Mesenchymal stem cell (in vitro differentiated cells and primary cell): ENCODE measurements around the gene TMEM127.
"Not testable (repeated sequence)": the region's sequence is repeated elsewhere in the genome, so short reads cannot be mapped to it uniquely, and the experiment has no call there.

Source experiments
- DNase-seq: peaks from one replicate; pipeline ENCODE4 v3.0.0-alpha.2; 2013
- H2AFZ ChIP-seq: one replicate; pipeline ENCODE4 v1.6.1; 2013; ENCODE audit warnings: low read depth, mild to moderate bottlenecking, control low read depth, inconsistent platforms, low read length, moderate library complexity
- H2AK5ac ChIP-seq: 2 replicates; pipeline ENCODE4 v1.6.1; 2013; ENCODE audit warnings: low read length, moderate library complexity, mild to moderate bottlenecking, inconsistent platforms; ENCODE audit not compliant: severe bottlenecking
- H2BK120ac ChIP-seq: one replicate; pipeline ENCODE4 v1.6.1; 2013; ENCODE audit warnings: low read depth, mild to moderate bottlenecking, inconsistent platforms, low read length, moderate library complexity
- H2BK12ac ChIP-seq, 2 experiments: one replicate each; pipeline ENCODE4 v1.6.1; 2013; ENCODE audit warnings: inconsistent platforms in 2 of 2, low read length in 2 of 2, mild to moderate bottlenecking in 2 of 2, moderate library complexity in 2 of 2, control low read depth in 1 of 2
- H2BK15ac ChIP-seq: one replicate; pipeline ENCODE4 v1.6.1; 2013; ENCODE audit warnings: mild to moderate bottlenecking, low read depth, inconsistent platforms; ENCODE audit not compliant: poor library complexity, severe bottlenecking
- H2BK5ac ChIP-seq: 2 replicates; pipeline ENCODE4 v1.6.1; 2013; ENCODE audit warnings: low read depth, mild to moderate bottlenecking, low read length, control low read depth, inconsistent platforms; ENCODE audit not compliant: poor library complexity, severe bottlenecking
- H3K14ac ChIP-seq, 2 experiments: one replicate each; pipeline ENCODE4 v1.6.1; 2013; ENCODE audit warnings: inconsistent platforms in 2 of 2, low read length in 2 of 2, control low read depth in 1 of 2, mild to moderate bottlenecking in 1 of 2, moderate library complexity in 1 of 2
- H3K18ac ChIP-seq, 2 experiments: one replicate each; pipeline ENCODE4 v1.6.1; 2013; ENCODE audit warnings: inconsistent platforms in 2 of 2, low read length in 2 of 2, control low read depth in 1 of 2, low read depth in 1 of 2, mild to moderate bottlenecking in 1 of 2
- H3K23ac ChIP-seq, 2 experiments: one replicate each; pipeline ENCODE4 v1.6.1; 2013; ENCODE audit warnings: inconsistent platforms in 2 of 2, low read length in 2 of 2, mild to moderate bottlenecking in 2 of 2, moderate library complexity in 2 of 2, control low read depth in 1 of 2
- H3K27ac ChIP-seq: 2 replicates; pipeline ENCODE4 v1.5.1; 2013; ENCODE audit warnings: mild to moderate bottlenecking, moderate library complexity, low read length, control low read depth, inconsistent platforms; ENCODE audit not compliant: poor library complexity, severe bottlenecking
- H3K27me3 ChIP-seq, 2 experiments: 2 replicates each; pipeline versions ENCODE4 v1.6.1 to v1.7.0; 2013; ENCODE audit warnings: low read length in 2 of 2, mild to moderate bottlenecking in 2 of 2, moderate library complexity in 2 of 2, control low read depth in 1 of 2, inconsistent platforms in 1 of 2; ENCODE audit not compliant: control insufficient read depth in 1 of 2, insufficient read depth in 1 of 2
- H3K36me3 ChIP-seq, 2 experiments: 2 replicates each; pipeline versions ENCODE4 v1.6.1 to v1.7.0; 2013; ENCODE audit warnings: low read length in 2 of 2, control low read depth in 1 of 2, inconsistent platforms in 1 of 2, low read depth in 1 of 2, mild to moderate bottlenecking in 1 of 2; ENCODE audit not compliant: insufficient read depth in 2 of 2, control insufficient read depth in 1 of 2
- H3K4ac ChIP-seq, 2 experiments: one replicate each; pipeline ENCODE4 v1.6.1; 2013; ENCODE audit warnings: inconsistent platforms in 2 of 2, low read length in 2 of 2, mild to moderate bottlenecking in 2 of 2, moderate library complexity in 2 of 2, control low read depth in 1 of 2, low read depth in 1 of 2
- H3K4me1 ChIP-seq: 2 replicates; pipeline ENCODE4 v1.6.1; 2013; ENCODE audit warnings: low read depth, low read length, control low read depth; ENCODE audit not compliant: control insufficient read depth, insufficient read depth
- H3K4me2 ChIP-seq: 2 replicates; pipeline ENCODE4 v1.6.1; 2013; ENCODE audit warnings: low read length, mild to moderate bottlenecking, inconsistent platforms; ENCODE audit not compliant: poor library complexity, severe bottlenecking
- H3K4me3 ChIP-seq, 2 experiments: 2 replicates each; pipeline versions ENCODE4 v1.5.1 to v1.7.0; 2013; ENCODE audit warnings: low read length in 2 of 2, mild to moderate bottlenecking in 2 of 2, control low read depth in 1 of 2, low read depth in 1 of 2; ENCODE audit not compliant: insufficient read depth in 1 of 2
- H3K79me1 ChIP-seq: replicated peaks from 2 replicates; pipeline ENCODE4 v1.6.1; 2013; ENCODE audit warnings: mild to moderate bottlenecking, control low read depth, low read length, inconsistent platforms; ENCODE audit not compliant: poor library complexity, severe bottlenecking
- H3K9ac ChIP-seq: 2 replicates; pipeline ENCODE4 v1.7.0; 2013; ENCODE audit warnings: mild to moderate bottlenecking, low read length, moderate library complexity
- H3K9me3 ChIP-seq: 2 replicates; pipeline ENCODE4 v1.7.0; 2013; ENCODE audit warnings: mild to moderate bottlenecking, low read length; ENCODE audit not compliant: control insufficient read depth
- H4K8ac ChIP-seq: one replicate; pipeline ENCODE4 v1.6.1; 2013; ENCODE audit warnings: inconsistent platforms, mild to moderate bottlenecking, low read length, moderate library complexity
- H4K91ac ChIP-seq: one replicate; pipeline ENCODE4 v1.6.1; 2013; ENCODE audit warnings: mild to moderate bottlenecking, low read length, inconsistent platforms
- WGBS: methylation state at CpG from one replicate; pipeline ENCODE4 v1.1.7; 2013; ENCODE audit warnings: mixed read lengths; 5-methylcytosine and 5-hydroxymethylcytosine counted together

Gene TMEM127

GRCh38 chr2:96258166-96259022 is 7.4 kb downstream of the TMEM127 start:
- Histone ChIP-seq H2BK12ac (no peak overlapping the region), H3K27me3 (no peaks in the 10 kb centered on the region), H3K9me3 (no peaks in the 10 kb centered on the region), H3K18ac (no peak overlapping the region), H4K91ac (no peak overlapping the region), H4K8ac (peak overlapping the region; percentile 47), H3K4me2 (no peak overlapping the region), H2BK120ac (no peak overlapping the region), H3K9ac (peak overlapping the region; percentile 57), H2BK5ac (no peak overlapping the region), H2BK15ac (peak overlapping the region; percentile 26), H3K23ac (peak overlapping the region in 1 of 2 experiments; percentile 2), H3K36me3 (peaks cover 35 to 53% of the 10 kb centered on the region in 2 experiments), H3K27ac (peak overlapping the region; percentile 8), H3K4me1 (peaks cover 31% of the 10 kb centered on the region), H2AFZ (no peak overlapping the region), H3K14ac (no peak overlapping the region), H2AK5ac (peak overlapping the region; percentile 94), H3K4ac (no peak overlapping the region), H3K79me1 (peaks cover 36% of the 10 kb centered on the region), H3K4me3 (no peak overlapping the region)
- DNase-seq = no peak
- 96% methylated on average over 7 of the region's 7 CpGs for WGBS

DNA sequence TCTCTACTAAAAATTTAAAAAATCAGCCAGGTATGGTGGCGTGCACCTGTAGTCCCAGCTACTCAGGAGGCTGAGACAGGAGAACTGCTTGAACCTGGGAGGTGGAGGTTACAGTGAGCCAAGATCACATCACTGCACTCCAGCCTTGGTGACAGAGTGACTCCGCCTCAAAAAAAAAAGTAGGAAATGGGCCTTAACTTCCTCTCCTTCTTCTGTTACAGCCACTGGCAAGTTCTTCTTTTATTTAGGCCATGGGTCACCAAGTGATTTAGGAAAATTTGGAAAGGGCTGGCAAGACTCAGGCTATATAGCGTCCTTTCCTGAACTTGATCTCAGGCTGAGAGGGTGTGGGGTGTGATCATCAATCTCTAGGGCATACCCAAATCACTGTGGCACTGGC is 8.1 kb downstream of the TMEM127 start:
- not testable (repeated sequence) for DNase-seq, H2AFZ ChIP-seq, H3K4ac ChIP-seq, H3K4me3 ChIP-seq, H3K9me3 ChIP-seq, H3K27ac ChIP-seq, H3K27me3 ChIP-seq, H2BK120ac ChIP-seq, H3K14ac ChIP-seq, H3K18ac ChIP-seq, H4K8ac ChIP-seq, H2BK5ac ChIP-seq, H3K4me2 ChIP-seq, H4K91ac ChIP-seq, H3K23ac ChIP-seq, H2BK12ac ChIP-seq
- peaks cover 31% of the 10 kb centered on the region for H3K4me1 ChIP-seq
- H2BK15ac ChIP-seq = peak overlapping the region; percentile 26
- peak overlapping the region; percentile 57 for H3K9ac ChIP-seq
- peak overlapping the region; percentile 94 for H2AK5ac ChIP-seq
- WGBS = 78% methylated on average over 3 of the region's 3 CpGs
- H3K36me3 ChIP-seq = peaks cover 42 to 59% of the 10 kb centered on the region in 2 experiments
- peaks cover 39% of the 10 kb centered on the region for H3K79me1 ChIP-seq

- no peak overlapping the region for H3K4me3 ChIP-seq
- peaks cover 40% of the 10 kb centered on the region for H3K4me1 ChIP-seq
- H3K14ac ChIP-seq = no peak overlapping the region
- no peak overlapping the region for H3K27ac ChIP-seq
- DNase-seq = no peak
- H3K4ac ChIP-seq = no peak overlapping the region
- peaks cover 48 to 62% of the 10 kb centered on the region in 2 experiments for H3K36me3 ChIP-seq
- H2BK12ac ChIP-seq = no peak overlapping the region
- no peak overlapping the region for H4K91ac ChIP-seq
- H2BK15ac ChIP-seq = no peak overlapping the region
- no peak overlapping the region for H3K23ac ChIP-seq
- no peak overlapping the region for H3K9ac ChIP-seq
- no peaks in the 10 kb centered on the region for H3K27me3 ChIP-seq
- H3K79me1 ChIP-seq = peaks cover 44% of the 10 kb centered on the region
- no peak overlapping the region for H3K4me2 ChIP-seq
- H4K8ac ChIP-seq = no peak overlapping the region
- H3K18ac ChIP-seq = no peak overlapping the region
- H2AK5ac ChIP-seq = no peak overlapping the region
- H3K9me3 ChIP-seq = no peaks in the 10 kb centered on the region
- H2BK120ac ChIP-seq = no peak overlapping the region
- no peak overlapping the region for H2BK5ac ChIP-seq
- H2AFZ ChIP-seq = no peak overlapping the region
- 93% methylated on average over 4 of the region's 6 CpGs for WGBS
These were observed 9.1 kb downstream of the TMEM127 start for GRCh38 chr2:96256611-96257113.

GRCh38 chr2:96254571-96254970 is 11.2 kb downstream of the TMEM127 start:
- Histone ChIP-seq H3K27me3 (no peaks in the 10 kb centered on the region), H3K4me1 (peaks cover 24% of the 10 kb centered on the region), H3K79me1 (peaks cover 40% of the 10 kb centered on the region), H3K27ac (no peak overlapping the region), H3K4me2 (no peak overlapping the region), H2AK5ac (no peak overlapping the region), H3K4me3 (no peak overlapping the region), H4K91ac (no peak overlapping the region), H3K36me3 (peaks cover 47 to 66% of the 10 kb centered on the region in 2 experiments), H3K9me3 (no peaks in the 10 kb centered on the region), H2AFZ (no peak overlapping the region), H3K23ac (no peak overlapping the region), H3K9ac (no peak overlapping the region), H4K8ac (no peak overlapping the region), H2BK5ac (no peak overlapping the region), H2BK120ac (no peak overlapping the region), H2BK12ac (no peak overlapping the region), H3K18ac (no peak overlapping the region), H2BK15ac (no peak overlapping the region), H3K4ac (no peak overlapping the region), H3K14ac (no peak overlapping the region)
- 98% methylated on average over 11 of the region's 11 CpGs for WGBS
- DNase-seq = no peak
